Upper lobe of left lung (tissue), 6 donors: ENCODE measurements around the gene TSGA10. TPM values are rescaled to one million over a fixed set of nuclear protein-coding genes. Genes with fewer than 3 reads are reported as not detected.
A peak's percentile ranks its signal among the peaks of the same experiment; 100 is the strongest.

Experiments used
- ATAC-seq, 2 donors: fragments of 200-7000 bp; cut with Tn5 transposase; one replicate each; pipeline ENCODE4 v1.9.1; 2022; ENCODE audit warnings: mild to moderate bottlenecking in 2 of 2, moderate library complexity in 2 of 2; ENCODE audit not compliant: low FRiP score in 2 of 2
- DNase-seq, 2 donors: peaks; one replicate each; pipeline ENCODE4 v3.0.0-alpha.2; 2019 to 2020
- H3K27ac ChIP-seq, 4 donors: fragments of 200-600 bp; sonication (generic); one replicate each; pipeline ENCODE4 v1.5.1; 2016 to 2019
- H3K27me3 ChIP-seq, 4 donors: fragments of 200-600 bp; sonication (generic); one replicate each; pipeline ENCODE4 v1.5.1; 2017 to 2019
- H3K36me3 ChIP-seq, 4 donors: fragments of 200-600 bp; sonication (generic); one replicate each; pipeline ENCODE4 v1.5.1; 2016 to 2019
- H3K4me1 ChIP-seq, 4 donors: fragments of 200-600 bp; sonication (generic); one replicate each; pipeline ENCODE4 v1.5.1; 2018 to 2019
- H3K4me3 ChIP-seq, 4 donors: fragments of 200-600 bp; sonication (generic); one replicate each; pipeline ENCODE4 v1.5.1; 2017 to 2019; ENCODE audit warnings: mild to moderate bottlenecking in 2 of 4, moderate library complexity in 1 of 4
- H3K9me3 ChIP-seq, 4 donors: fragments of 200-600 bp; sonication (generic); one replicate each; pipeline ENCODE4 v1.5.1; 2018 to 2019
- EP300 ChIP-seq, 4 donors: sonication (generic); formaldehyde crosslinking; IDR thresholded peaks; one replicate each; pipeline ENCODE4 v1.5.1; 2017; ENCODE audit warnings: antibody characterized with exemption in 4 of 4, control low read depth in 2 of 4
- POLR2A ChIP-seq, 4 donors: fragments of 450-650 bp; IDR thresholded peaks; one replicate each; pipeline ENCODE4 v1.5.1; 2016 to 2017; ENCODE audit warnings: antibody characterized with exemption in 4 of 4, mild to moderate bottlenecking in 2 of 4
- POLR2AphosphoS5 ChIP-seq, 2 donors: sonication (generic); formaldehyde crosslinking; IDR thresholded peaks; one replicate each; pipeline ENCODE4 v1.5.1; 2017; ENCODE audit warnings: antibody characterized with exemption in 2 of 2
- WGBS, 2 donors: methylation state at CpG; one replicate each; pipeline ENCODE4 v1.1.5; 2017 to 2018; 5-methylcytosine and 5-hydroxymethylcytosine counted together
- total RNA-seq, 6 donors: library from RNA; depleted of rRNA in 4 of 6; stranded (reverse); fragments of >200 nt in 4 of 6; gene quantifications; one replicate each; pipeline versions ENCODE4 v1.1.0 to v1.2.1, GENCODE V29; 2016 to 2021
- TF ChIP-seq, protein P1 (sequence below), 6 experiments: fragments of 450-650 bp in 4 of 6; fragments of 200-600 bp in 2 of 6; sonication (generic) in 2 of 6; IDR thresholded peaks; one replicate each; pipeline ENCODE4 v1.5.1; 2016 to 2019; ENCODE audit warnings: antibody characterized with exemption in 6 of 6
- donor health status: DM: no; HTN: no; CAD: no; lungs with moderate emphysema.
- donor health status: DM: no; HTN: yes; CAD: no; lungs with severe emphysema.

The TSGA10 gene
- total RNA-seq, 6 donors from 2014 or later = 3.9 to 33.8 (median 9.4) TPM

- Histone ChIP-seq H3K9me3 (no peaks in the 10 kb centered on the region), H3K4me3 (no peak overlapping the region), H3K27ac (no peak overlapping the region), H3K36me3 (no peaks in the 10 kb centered on the region), H3K4me1 (no peaks in the 10 kb centered on the region), H3K27me3 (no peaks in the 10 kb centered on the region)
- no peak for DNase-seq
- WGBS, 2 donors = 81 to 96% methylated on average over 1 of the region's 1 CpG
- TF ChIP-seq, protein P1, sequence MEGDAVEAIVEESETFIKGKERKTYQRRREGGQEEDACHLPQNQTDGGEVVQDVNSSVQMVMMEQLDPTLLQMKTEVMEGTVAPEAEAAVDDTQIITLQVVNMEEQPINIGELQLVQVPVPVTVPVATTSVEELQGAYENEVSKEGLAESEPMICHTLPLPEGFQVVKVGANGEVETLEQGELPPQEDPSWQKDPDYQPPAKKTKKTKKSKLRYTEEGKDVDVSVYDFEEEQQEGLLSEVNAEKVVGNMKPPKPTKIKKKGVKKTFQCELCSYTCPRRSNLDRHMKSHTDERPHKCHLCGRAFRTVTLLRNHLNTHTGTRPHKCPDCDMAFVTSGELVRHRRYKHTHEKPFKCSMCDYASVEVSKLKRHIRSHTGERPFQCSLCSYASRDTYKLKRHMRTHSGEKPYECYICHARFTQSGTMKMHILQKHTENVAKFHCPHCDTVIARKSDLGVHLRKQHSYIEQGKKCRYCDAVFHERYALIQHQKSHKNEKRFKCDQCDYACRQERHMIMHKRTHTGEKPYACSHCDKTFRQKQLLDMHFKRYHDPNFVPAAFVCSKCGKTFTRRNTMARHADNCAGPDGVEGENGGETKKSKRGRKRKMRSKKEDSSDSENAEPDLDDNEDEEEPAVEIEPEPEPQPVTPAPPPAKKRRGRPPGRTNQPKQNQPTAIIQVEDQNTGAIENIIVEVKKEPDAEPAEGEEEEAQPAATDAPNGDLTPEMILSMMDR (IDR thresholded peaks at IDR 0.05) = no peak
- TF ChIP-seq EP300 (IDR thresholded peaks at IDR 0.05) = no peak
- TF ChIP-seq POLR2AphosphoS5 (IDR thresholded peaks at IDR 0.05) = no peak
- no peak for TF ChIP-seq POLR2A (IDR thresholded peaks at IDR 0.05)
- ATAC-seq = no peak
Measured at GRCh38 chr2:99111945-99112344, 42.8 kb downstream of the TSGA10 start.

DNA sequence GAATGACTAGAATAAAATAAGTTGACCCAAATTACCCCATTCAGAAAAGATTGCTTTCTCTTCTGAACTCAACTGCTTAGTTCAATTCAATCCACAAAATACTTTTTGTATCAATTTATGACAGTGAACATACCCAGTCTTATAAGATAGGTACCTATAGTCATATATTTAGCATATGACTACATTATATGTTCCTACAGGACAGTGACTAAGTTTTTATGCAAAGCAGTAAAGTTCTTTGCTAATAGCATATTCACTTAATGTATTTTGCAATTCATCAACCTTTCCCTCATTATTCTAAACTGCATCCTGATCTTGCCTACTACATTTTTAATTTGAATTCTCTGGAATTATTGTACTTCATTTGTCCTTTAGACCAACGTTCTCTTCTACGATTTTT is 43.5 kb downstream of the TSGA10 start:
- 84 to 87% methylated on average over 2 of the region's 2 CpGs for WGBS, 2 donors
- Histone ChIP-seq H3K27ac (no peak overlapping the region), H3K4me3 (no peak overlapping the region), H3K27me3 (no peaks in the 10 kb centered on the region), H3K9me3 (no peaks in the 10 kb centered on the region), H3K36me3 (no peaks in the 10 kb centered on the region), H3K4me1 (no peaks in the 10 kb centered on the region)
- ATAC-seq (no peak), DNase-seq (no peak)
- TF ChIP-seq, protein P1 (IDR thresholded peaks at IDR 0.05) = no peak
- TF ChIP-seq EP300 (IDR thresholded peaks at IDR 0.05) (no peak), POLR2A (IDR thresholded peaks at IDR 0.05) (no peak), POLR2AphosphoS5 (IDR thresholded peaks at IDR 0.05) (no peak)

GRCh38 chr2:99106913-99107312 is 47.8 kb downstream of the TSGA10 start:
- TF ChIP-seq POLR2A (IDR thresholded peaks at IDR 0.05) (no peak), POLR2AphosphoS5 (IDR thresholded peaks at IDR 0.05) (no peak), EP300 (IDR thresholded peaks at IDR 0.05) (no peak)
- TF ChIP-seq, protein P1 (IDR thresholded peaks at IDR 0.05) = no peak
- H3K27ac ChIP-seq = no peak overlapping the region
- WGBS, 2 donors = 50 to 55% methylated on average over 2 of the region's 2 CpGs
- H3K27me3 ChIP-seq = no peaks in the 10 kb centered on the region
- H3K36me3 ChIP-seq = no peaks in the 10 kb centered on the region
- no peak for DNase-seq
- ATAC-seq = no peak
- H3K4me3 ChIP-seq = no peak overlapping the region
- H3K4me1 ChIP-seq = peaks cover 0 to under 1% (median 0%) of the 10 kb centered on the region in 4 donors
- H3K9me3 ChIP-seq = no peaks in the 10 kb centered on the region

- H3K4me1 ChIP-seq = peaks cover 0 to 7% (median 2%) of the 10 kb centered on the region in 4 donors
- WGBS, 2 donors = 89 to 91% methylated on average over 2 of the region's 2 CpGs
- H3K9me3 ChIP-seq = no peaks in the 10 kb centered on the region
- ATAC-seq (no peak), DNase-seq (no peak)
- H3K36me3 ChIP-seq = no peaks in the 10 kb centered on the region
- TF ChIP-seq POLR2AphosphoS5 (IDR thresholded peaks at IDR 0.05) = no peak
- H3K27ac ChIP-seq = no peak overlapping the region
- no peaks in the 10 kb centered on the region for H3K27me3 ChIP-seq
- no peak overlapping the region for H3K4me3 ChIP-seq
Measured at GRCh38 chr2:99104006-99104405, 50.7 kb downstream of the TSGA10 start.

- Histone ChIP-seq H3K9me3 (no peaks in the 10 kb centered on the region), H3K36me3 (no peaks in the 10 kb centered on the region), H3K4me3 (no peak overlapping the region), H3K27me3 (no peaks in the 10 kb centered on the region), H3K4me1 (peaks cover 0 to 7% (median 2%) of the 10 kb centered on the region in 4 donors), H3K27ac (no peak overlapping the region)
- ATAC-seq = peak in 1 of 2 donors; percentile 85
- WGBS, 2 donors = 11 to 26% methylated on average over 3 of the region's 3 CpGs
- TF ChIP-seq, protein P1 (IDR thresholded peaks at IDR 0.05) = peak in 1 of 6 experiments; percentile 28
- no peak for TF ChIP-seq POLR2AphosphoS5 (IDR thresholded peaks at IDR 0.05)
- DNase-seq = no peak
Measured at GRCh38 chr2:99101697-99102096, 53.0 kb downstream of the TSGA10 start.
